Vagina (tissue), 2 donors: ENCODE data around the gene RNF34.

Source experiments
- POLR2A ChIP-seq, 2 donors: fragments of 450-650 bp; IDR thresholded peaks; one replicate each; pipeline ENCODE4 v1.6.1; 2017; ENCODE audit warnings: antibody characterized with exemption in 2 of 2, mild to moderate bottlenecking in 2 of 2, moderate library complexity in 2 of 2
- POLR2AphosphoS5 ChIP-seq, 2 donors: sonication (generic); formaldehyde crosslinking; IDR thresholded peaks; one replicate each; pipeline ENCODE4 v1.9.0; 2017; ENCODE audit warnings: antibody characterized with exemption in 2 of 2, mild to moderate bottlenecking in 2 of 2, low read depth in 1 of 2; ENCODE audit not compliant: insufficient read depth in 1 of 2
- TF ChIP-seq, protein P1 (sequence below), 3 experiments: fragments of 450-650 bp in 2 of 3; fragments of 200-600 bp in 1 of 3; sonication (generic) in 1 of 3; IDR thresholded peaks; one replicate each; pipeline ENCODE4 v1.5.1; 2017 to 2019; ENCODE audit warnings: antibody characterized with exemption in 3 of 3, mild to moderate bottlenecking in 2 of 3, moderate library complexity in 2 of 3

DNA sequence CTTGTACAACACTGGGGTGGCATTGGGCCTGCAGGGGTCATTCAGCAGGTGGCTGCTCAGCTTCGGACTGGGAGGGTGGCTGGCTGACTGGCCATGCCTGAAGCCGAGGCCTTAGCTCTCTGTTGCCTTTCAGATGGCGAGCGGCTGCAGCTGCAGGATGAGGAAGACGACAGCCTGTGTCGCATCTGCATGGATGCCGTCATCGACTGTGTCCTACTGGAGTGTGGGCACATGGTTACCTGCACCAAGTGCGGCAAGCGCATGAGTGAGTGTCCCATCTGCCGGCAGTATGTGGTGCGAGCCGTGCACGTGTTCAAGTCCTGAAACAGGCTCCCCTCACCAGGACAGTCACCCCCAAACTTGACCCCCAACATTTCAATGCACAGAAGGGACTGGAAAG, 23.3 kb downstream of the RNF34 start:
- TF ChIP-seq, protein P1, sequence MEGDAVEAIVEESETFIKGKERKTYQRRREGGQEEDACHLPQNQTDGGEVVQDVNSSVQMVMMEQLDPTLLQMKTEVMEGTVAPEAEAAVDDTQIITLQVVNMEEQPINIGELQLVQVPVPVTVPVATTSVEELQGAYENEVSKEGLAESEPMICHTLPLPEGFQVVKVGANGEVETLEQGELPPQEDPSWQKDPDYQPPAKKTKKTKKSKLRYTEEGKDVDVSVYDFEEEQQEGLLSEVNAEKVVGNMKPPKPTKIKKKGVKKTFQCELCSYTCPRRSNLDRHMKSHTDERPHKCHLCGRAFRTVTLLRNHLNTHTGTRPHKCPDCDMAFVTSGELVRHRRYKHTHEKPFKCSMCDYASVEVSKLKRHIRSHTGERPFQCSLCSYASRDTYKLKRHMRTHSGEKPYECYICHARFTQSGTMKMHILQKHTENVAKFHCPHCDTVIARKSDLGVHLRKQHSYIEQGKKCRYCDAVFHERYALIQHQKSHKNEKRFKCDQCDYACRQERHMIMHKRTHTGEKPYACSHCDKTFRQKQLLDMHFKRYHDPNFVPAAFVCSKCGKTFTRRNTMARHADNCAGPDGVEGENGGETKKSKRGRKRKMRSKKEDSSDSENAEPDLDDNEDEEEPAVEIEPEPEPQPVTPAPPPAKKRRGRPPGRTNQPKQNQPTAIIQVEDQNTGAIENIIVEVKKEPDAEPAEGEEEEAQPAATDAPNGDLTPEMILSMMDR (IDR thresholded peaks at IDR 0.05), result no peak
- no peak for TF ChIP-seq POLR2A (IDR thresholded peaks at IDR 0.05)
- TF ChIP-seq POLR2AphosphoS5 (IDR thresholded peaks at IDR 0.05; ENCODE audit: insufficient read depth in 1 of 2, low read depth in 1 of 2), result no peak
